Fibroblast of villous mesenchyme (primary cell): ENCODE results near the gene LCN10. TPM values are rescaled to one million over a fixed set of nuclear protein-coding genes. Genes with fewer than 3 reads are reported as not detected.

ENCODE experiments used
- DNase-seq: peaks from one replicate; pipeline ENCODE4 v3.0.0-alpha.2; 2010; ENCODE audit warnings: low read depth
- H3K4me3 ChIP-seq: 2 replicates; pipeline ENCODE4 v1.5.1; 2011; ENCODE audit warnings: low read depth, mild to moderate bottlenecking, low read length
- total RNA-seq: library from RNA; depleted of rRNA; stranded (reverse); fragments of >200 nt; gene quantifications from 2 replicates; pipeline ENCODE4 v1.2.3, GENCODE V29; 2012
- TF ChIP-seq, protein P1 (sequence below): IDR thresholded peaks from 2 replicates; pipeline ENCODE4 v1.5.1; 2012; ENCODE audit warnings: low read depth, mild to moderate bottlenecking, low read length; ENCODE audit not compliant: insufficient read depth

The LCN10 gene
- total RNA-seq, 1 donor = under 0.01 TPM

DNA sequence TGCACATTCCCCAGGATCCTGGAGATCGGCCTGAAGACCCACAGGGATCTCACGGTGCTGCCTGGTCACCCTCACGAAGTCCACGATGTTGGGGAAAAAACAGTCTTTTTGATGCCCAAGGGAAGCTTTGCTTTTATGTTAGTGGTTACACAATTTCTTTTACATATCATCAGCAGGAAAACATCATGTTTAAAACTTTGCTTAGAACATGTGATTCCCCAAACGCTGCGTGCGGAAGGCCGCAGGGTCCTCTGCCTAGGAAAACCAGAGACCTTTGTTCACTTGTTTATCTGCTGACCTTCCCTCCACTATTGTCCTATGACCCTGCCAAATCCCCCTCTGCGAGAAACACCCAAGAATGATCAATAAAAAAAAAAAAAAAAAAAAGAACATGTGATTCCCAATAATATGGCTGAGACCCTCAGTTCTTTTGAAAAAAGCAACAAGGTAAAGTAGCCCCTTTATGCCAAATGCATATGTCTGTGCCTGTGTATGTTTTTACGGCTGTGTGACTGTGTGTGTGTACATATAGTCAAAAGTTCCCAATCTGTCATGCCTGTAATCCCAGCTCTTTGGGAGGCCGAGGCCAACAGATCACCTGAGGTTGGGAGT, 44.0 kb downstream of the LCN10 start:
- DNase-seq = no peak
- TF ChIP-seq, protein P1, sequence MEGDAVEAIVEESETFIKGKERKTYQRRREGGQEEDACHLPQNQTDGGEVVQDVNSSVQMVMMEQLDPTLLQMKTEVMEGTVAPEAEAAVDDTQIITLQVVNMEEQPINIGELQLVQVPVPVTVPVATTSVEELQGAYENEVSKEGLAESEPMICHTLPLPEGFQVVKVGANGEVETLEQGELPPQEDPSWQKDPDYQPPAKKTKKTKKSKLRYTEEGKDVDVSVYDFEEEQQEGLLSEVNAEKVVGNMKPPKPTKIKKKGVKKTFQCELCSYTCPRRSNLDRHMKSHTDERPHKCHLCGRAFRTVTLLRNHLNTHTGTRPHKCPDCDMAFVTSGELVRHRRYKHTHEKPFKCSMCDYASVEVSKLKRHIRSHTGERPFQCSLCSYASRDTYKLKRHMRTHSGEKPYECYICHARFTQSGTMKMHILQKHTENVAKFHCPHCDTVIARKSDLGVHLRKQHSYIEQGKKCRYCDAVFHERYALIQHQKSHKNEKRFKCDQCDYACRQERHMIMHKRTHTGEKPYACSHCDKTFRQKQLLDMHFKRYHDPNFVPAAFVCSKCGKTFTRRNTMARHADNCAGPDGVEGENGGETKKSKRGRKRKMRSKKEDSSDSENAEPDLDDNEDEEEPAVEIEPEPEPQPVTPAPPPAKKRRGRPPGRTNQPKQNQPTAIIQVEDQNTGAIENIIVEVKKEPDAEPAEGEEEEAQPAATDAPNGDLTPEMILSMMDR = no peak

DNA sequence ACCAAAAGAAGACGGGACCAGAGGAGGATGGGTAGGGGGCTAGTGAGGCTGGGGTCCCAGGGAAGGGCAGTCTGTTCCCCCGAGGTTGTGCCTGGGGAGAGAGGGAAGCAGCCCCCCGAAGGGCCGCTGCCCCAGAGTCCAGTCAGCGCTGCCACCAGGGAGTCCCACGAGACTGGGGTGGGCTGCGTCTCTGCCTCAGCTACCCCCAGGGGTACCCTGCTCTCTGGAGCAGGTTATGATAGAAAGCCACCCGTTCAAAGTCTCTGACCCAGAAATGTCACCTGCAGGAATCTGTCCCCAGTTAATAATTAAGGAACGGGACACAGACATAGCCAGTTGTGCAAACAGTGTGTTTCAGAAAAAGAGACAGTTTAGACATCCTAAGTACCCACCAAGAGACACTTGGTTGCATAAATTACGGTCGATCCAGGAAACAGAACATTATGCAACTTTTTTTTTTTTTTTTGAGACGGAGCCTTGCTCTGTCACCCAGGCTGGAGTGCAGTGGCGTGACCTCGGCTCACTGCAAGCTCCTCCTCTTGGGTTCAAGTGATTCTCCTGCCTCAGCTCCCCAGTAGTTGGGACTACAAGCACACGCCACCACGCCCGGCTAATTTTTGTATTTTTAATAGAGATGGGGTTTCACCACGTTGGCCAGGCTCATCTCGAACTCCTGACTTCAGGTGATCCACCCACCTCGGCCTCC, 44.8 kb downstream of the LCN10 start:
- no peak overlapping the region for H3K4me3 ChIP-seq
- TF ChIP-seq, protein P1 = no peak
- DNase-seq = no peak

More for the DNA sequence above, 44.0 kb downstream of the LCN10 start:
- H3K4me3 ChIP-seq = no peak overlapping the region

DNA sequence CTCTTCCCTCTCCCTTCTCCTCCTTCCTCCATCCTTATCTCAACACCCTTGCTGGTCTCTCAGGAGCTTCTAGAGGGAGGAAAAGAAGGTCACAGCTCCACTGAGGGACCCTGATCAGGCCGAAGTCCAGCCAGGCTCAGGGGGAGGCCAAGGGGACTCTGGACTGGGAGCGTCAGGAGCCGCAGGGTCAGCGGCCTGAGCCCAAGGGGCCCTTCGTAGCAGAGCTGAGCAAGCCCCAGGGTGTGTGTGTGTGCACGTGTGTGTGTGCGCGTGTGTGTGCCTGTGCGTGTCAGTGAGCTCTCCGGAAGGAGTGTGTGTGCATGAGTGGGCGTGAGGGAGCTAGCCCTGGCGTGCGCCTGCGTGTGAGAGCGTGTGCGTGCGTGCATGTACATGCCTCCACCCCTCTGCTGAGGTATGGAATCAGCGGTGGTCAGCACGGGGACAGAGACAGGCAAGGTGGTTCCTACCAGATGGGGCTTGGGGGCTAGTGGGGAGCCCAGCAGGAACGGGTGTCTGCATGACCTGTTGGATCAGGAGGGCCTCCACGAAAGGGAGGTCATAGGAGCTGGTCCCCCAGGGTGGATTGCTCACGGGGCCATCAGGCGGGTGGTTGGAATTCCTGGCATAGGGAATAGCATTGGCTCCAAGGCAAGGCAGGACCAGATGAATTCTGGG, 45.5 kb downstream of the LCN10 start:
- TF ChIP-seq, protein P1 = no peak
- DNase-seq = no peak
- no peak overlapping the region for H3K4me3 ChIP-seq

DNA sequence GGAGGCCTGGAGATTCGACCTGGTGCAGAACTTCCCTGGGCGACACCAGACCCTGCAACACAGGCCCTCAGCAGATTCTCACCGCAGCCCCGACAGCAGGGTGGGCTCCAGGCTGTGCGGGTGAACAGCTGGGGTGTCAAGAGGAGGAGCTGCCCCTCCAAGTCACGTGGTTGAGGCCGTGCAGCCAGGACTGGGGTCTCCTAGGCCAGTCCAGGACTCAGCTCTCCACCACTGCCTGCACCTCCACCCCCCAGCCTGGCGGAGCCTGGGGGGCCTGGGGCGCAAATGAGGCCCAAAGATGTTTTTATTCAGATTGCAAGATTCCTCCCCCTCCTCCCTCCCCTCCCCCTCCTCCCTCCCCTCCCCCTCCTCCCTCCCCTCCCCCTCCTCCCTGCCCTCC, 46.2 kb downstream of the LCN10 start:
- no peak overlapping the region for H3K4me3 ChIP-seq
- TF ChIP-seq, protein P1 = no peak
- no peak for DNase-seq

DNA sequence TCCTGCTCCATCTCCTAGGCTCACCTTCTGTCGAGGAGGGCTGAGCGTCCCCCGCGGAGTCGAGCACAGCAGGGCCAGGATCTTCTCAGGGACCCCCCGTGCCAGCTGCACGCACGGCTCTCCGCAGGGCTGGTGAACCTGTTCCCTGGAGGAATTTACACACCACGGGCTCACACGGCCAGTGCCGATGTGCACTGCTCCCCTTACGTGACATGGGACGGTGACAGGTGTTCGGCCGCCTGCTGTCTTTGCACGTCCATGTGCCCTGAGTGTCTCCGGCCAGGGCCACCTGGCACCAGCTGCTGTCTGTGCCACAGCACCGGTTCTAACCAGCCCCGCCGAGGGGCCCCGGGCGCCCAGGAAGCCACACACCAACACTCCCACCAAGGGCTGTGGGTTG, 46.8 kb downstream of the LCN10 start:
- H3K4me3 ChIP-seq = no peak overlapping the region
- TF ChIP-seq, protein P1 = no peak

DNA sequence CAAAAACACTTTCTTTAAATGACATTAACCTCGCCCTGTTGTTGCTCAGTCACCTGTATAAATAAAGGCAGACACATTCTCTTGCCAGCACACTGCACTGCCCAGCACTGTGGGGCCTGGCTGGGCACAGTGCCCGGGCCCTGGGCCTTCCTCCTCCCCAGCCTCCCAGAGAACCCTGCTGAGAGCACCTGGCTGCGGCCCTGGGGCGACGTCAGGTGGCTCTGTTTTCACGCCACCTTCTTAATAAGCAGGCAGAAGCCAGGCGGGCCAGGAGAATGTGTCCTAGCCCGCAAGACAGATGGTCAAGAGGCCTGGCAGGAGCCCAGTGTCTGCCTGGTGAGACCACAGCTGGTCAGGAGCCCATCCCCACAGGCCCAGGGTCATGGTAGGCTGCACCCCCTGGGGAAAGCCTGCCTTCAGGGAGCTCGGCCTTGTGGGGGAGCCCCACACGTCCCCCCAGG, 47.3 kb downstream of the LCN10 start:
- no peak for DNase-seq
- no peak overlapping the region for H3K4me3 ChIP-seq
- TF ChIP-seq, protein P1 = no peak

More for the DNA sequence above, 46.8 kb downstream of the LCN10 start:
- DNase-seq = no peak
